GM15510 (cell line): Measurements from ENCODE around the gene C1QTNF2.

Experiments used
- POLR2A ChIP-seq: IDR thresholded peaks from 3 replicates; pipeline ENCODE4 v1.6.1; 2011; ENCODE audit warnings: borderline replicate concordance; ENCODE audit not compliant: insufficient read length; ENCODE audit errors: extremely low read depth

C1QTNF2 gene

DNA sequence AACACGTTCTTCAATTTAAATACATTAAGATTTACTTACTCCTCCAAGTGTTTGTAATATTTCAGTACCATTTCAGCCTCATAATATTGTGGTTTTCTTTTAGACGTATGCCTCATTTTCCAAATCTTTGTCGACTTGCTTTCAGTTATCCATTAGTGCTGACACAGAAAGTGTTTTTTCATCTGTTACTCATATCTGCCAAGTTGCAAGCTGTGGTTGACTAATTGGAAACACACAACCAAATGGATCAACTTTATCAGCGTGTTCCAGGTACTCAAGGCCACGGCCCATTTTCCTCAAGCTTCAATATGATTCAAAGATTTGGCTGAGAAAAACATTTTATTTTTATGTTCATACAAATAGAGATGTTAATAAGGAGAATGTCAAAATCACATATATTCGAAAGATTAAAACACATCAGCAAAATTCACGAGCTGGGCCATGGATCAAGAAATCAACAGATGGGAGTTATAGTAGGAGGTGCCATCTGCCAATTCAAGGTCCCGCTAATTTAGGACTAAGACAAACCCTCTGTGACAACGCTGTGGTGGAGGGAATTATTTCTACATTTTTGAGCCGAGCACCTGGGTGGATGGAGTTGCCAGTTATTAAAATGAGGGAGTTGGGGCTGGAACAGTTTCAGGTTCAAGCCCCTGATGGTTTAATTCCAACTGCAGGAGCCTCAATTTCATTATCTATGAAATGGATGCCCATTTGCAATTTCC, 30.9 kb downstream of the C1QTNF2 start:
- TF ChIP-seq POLR2A, result no peak

GRCh38 chr5:160333721-160334120, 36.7 kb downstream of the C1QTNF2 start:
- no peak for TF ChIP-seq POLR2A

GRCh38 chr5:160330212-160330611, 40.2 kb downstream of the C1QTNF2 start:
- no peak for TF ChIP-seq POLR2A

GRCh38 chr5:160327818-160328217, 42.6 kb downstream of the C1QTNF2 start:
- no peak for TF ChIP-seq POLR2A

DNA sequence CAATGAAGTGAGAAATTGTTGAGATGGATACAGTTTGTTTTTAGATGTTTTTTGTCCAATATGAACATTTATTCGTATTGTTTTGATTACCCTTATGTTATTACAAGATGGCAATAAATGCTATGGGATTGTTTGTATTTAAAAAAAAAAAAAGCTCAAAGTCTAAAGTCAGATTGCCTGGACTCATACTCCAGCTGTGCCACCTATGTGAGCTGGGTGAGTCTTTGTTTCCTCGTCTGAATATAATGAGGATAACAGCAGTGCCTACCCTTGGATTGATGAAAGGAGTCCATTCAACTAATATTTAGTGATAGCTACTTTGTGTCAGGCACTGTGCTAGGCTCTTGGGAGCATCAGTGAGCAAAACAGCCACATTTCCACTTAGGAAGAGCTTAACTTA, 43.4 kb downstream of the C1QTNF2 start:
- TF ChIP-seq POLR2A, result no peak

GRCh38 chr5:160325716-160326115, 44.7 kb downstream of the C1QTNF2 start:
- no peak for TF ChIP-seq POLR2A

DNA sequence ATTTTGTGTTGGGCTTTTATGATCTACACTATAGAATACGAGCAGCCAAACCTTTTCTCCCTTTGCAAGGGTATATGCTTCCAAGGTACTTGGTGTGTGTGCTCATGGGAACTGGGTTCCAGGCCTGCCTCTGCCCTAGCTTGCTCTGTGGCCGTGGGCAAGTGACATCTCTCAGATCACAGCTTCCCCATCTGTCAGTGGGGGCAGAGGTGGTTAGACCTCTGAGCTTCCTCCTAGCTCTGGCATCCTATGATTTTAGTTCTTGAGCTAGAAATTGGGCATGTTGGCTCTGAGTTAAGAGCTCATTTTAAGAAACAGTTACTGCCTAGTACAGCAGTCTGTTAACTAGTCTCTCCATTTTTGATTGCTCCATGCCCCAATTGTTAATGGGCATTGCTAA, 45.5 kb downstream of the C1QTNF2 start:
- TF ChIP-seq POLR2A, result no peak

GRCh38 chr5:160318409-160318808, 52.0 kb downstream of the C1QTNF2 start:
- TF ChIP-seq POLR2A, result no peak

- no peak for TF ChIP-seq POLR2A
These were observed 53.0 kb downstream of the C1QTNF2 start for GRCh38 chr5:160317434-160317833.

GRCh38 chr5:160315968-160316367, 54.5 kb downstream of the C1QTNF2 start:
- no peak for TF ChIP-seq POLR2A

GRCh38 chr5:160312960-160313727, 57.3 kb downstream of the C1QTNF2 start:
- TF ChIP-seq POLR2A, result no peak

- TF ChIP-seq POLR2A, result no peak
These were observed 58.1 kb downstream of the C1QTNF2 start, which contains the start of gene CCNJL for GRCh38 chr5:160312134-160312959. CCNJL (minus strand) TSS chr5:160312564; CDS start chr5:160311923, 641 bp downstream.

DNA sequence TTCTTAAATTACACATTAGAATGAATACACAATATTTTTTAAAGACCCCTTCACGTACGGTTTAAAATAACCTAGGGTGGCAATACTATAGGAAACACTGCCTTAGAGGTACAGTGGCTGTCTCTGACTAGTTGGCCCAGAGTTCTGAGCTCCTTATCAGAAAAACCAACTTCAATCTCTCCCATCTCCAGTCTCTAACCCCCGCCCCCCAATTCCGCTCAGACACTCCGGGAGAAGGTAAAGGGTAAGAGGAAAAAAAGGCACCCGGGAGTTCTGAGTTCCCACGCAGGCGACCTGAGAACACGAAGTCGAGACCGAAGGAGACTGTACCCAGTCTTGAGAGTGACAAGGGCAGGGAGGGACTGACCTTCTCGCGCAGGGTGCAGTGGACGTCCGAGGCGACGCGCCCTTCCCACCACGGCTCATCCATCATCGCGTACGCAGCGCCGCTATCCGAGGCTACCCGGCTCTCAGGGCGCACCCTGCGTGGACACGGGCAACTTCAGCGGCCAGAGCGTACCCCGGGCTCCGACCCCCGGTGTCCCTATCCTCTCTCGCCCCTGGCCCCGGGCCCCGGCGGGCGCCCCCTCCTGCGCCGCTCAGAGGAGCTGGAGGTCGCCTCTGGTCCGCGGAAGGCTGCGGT, 58.8 kb downstream of the C1QTNF2 start:
- TF ChIP-seq POLR2A, result no peak

DNA sequence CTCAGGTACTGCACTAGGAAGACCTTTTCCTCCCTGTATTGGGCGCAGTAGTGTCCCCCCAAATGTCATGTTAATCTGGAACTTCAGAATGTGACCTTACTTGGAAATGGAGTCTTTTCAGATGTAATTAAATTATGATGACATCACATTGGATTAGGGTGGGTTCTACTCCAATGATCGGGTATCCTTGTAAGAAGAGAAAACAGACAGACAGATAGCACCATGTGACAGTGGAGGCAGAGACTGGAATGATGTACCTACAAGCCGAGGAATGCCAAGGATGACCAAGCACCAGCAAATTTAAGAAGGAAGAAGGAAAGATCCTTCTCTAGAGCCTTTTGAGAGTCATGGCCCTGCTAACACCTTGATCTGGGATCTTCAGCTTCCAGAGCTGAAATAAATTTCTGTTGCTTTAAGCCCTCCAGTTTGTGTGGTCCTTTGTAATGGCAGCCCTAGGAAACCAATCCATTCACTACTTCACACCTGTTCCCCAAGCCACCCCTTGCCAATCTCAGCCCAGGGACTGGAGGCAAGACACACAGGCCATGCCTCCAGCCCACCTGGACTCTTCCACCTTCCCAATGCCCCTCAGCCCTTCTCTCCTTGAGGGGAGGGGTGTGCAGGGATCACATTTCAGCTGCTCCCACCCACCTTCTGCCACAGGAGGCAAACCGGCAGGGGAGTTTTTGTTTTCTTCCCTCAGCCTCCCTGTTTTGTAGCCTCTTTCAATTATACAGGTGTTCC, 59.7 kb downstream of the C1QTNF2 start:
- no peak for TF ChIP-seq POLR2A
